NCI-H748 treated with DMSO at 0.1 percent for 48 hours (cell line): ENCODE data around the gene ALDH3B1.
"Not testable (repeated sequence)": the region's sequence is repeated elsewhere in the genome, so short reads cannot be mapped to it uniquely, and the experiment has no call there.

Source experiments
- DNase-seq: peaks from one replicate; lab custom pipeline; 2025; lab: John Stamatoyannopoulos, UW

The ALDH3B1 gene, protein sequence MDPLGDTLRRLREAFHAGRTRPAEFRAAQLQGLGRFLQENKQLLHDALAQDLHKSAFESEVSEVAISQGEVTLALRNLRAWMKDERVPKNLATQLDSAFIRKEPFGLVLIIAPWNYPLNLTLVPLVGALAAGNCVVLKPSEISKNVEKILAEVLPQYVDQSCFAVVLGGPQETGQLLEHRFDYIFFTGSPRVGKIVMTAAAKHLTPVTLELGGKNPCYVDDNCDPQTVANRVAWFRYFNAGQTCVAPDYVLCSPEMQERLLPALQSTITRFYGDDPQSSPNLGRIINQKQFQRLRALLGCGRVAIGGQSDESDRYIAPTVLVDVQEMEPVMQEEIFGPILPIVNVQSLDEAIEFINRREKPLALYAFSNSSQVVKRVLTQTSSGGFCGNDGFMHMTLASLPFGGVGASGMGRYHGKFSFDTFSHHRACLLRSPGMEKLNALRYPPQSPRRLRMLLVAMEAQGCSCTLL

DNA sequence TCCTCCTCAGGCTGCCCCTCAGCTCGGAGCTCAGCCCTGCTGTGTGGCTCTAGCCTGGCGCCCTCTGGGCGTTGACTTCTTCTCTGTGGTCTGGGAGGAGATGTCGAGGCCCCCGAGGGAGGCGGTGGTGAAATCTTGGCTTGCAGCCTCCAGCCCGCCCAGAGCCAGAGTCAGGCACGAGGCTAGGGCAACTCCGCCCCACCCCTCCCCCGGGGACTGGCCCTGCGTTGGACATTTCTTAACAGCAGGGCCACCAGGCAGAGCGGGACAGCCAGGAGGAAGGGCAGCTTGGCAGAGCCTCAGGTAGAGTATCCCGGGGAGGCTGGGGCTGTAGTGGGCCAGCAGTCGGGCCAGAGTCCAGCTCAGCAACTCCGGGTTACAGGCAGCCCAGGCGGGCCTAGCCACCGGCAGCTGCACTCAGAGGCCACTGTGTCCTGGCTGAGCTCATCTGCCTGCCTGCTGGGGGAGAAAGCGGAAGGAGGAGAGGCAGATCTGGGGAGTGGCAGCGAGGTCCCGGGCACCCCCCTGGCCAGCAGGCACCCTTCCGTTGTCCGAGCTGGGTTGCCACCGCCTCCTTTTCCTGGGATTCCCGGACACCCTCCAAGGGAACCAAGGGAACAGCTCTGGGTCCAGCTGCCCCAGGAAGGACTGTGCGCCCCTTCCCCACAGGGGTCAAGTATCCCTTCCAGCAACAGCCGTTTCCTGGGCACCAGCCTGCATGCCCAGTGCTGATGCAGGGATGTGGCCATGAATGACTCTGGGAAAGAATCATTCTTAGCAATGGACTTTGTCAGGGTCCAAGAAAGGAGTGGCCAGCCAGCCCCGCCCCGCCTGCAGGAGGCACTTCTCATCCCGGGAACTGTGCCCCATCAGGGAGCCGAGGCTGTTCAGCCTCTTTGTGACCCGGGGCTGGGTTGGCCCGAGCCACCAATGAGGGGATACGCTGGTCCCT is at the start of gene ALDH3B1:
ALDH3B1 (plus strand) TSS at position 238 of the 952 bp plus-strand sequence. CDS start 4,971 bp downstream, outside the sequence.
- no peak for DNase-seq

- not testable (repeated sequence) for DNase-seq
Observed at GRCh38 chr11:67963217-67963616, 46.9 kb upstream of the ALDH3B1 start.

- DNase-seq = not testable (repeated sequence)
Observed at GRCh38 chr11:67963879-67964278, 46.2 kb upstream of the ALDH3B1 start.

DNA sequence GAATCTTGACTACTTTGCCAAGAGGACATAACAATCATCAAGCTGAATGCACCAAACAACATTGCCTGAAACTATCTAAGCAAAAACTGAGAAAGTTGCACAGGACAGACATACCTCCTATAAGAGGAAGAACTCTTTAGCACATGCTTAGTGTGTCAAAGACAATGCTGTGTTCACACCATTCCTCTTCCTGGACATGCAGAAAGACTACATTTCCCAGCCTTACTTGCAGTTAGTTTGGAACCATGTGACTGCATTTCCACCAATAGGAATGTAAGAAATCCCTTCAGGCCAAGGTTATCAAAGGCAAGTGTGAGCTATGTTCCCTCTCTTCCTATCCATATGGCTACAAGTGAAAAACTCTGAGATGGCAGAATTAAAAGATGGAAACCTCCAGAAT is 45.4 kb upstream of the ALDH3B1 start:
- DNase-seq = not testable (repeated sequence)

DNA sequence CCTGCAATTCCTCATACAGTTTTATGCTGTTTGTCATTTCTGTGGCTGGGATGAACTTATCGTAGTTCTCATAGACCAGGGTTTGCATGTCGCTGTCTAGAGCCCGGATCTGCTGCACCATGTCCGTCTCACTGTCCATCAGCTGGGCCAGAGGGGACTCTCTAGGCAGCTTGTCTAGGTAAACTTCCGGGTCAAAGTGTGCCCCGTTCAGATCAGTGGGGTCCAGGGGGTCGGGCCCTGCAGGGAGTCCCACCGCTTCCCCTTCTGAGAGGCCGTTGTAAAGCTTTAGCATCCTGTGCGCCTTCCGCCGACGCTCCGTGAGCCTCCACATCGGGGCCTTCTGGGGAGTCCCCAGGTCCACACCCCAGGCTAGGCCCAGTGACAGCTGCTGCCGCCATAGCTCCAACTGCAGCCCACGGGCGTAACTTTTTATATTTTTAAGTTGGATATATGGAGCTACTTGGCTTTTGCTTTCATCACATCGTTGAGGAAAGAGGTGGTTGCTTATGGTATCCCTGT is 44.2 kb upstream of the ALDH3B1 start:
- DNase-seq = not testable (repeated sequence)

DNA sequence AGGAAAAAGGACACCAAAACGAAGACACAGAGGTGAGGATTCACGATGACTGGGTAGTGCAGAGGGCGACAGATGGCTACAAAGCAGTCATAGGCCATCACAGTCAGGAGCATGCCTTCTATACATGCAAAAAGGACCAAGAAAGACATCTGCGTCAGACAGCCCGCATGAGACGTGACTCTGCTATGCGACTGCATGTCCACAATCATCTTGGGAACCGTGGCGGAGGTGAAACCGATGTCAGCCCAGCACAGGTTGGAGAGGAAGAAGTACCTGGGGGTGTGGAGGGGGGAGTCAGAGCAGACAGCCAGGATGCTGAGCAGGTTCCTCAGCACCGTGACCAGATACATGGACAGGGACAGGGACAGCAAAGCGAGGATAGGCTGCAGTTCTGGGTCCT is 35.4 kb upstream of the ALDH3B1 start:
- not testable (repeated sequence) for DNase-seq

GRCh38 chr11:67978766-67979418 is 31.2 kb upstream of the ALDH3B1 start:
- DNase-seq = peak; percentile 13

- DNase-seq = not testable (repeated sequence)
Observed at GRCh38 chr11:67981226-67981625, 28.9 kb upstream of the ALDH3B1 start.

- not testable (repeated sequence) for DNase-seq
Observed at GRCh38 chr11:67982255-67982857, 27.8 kb upstream of the ALDH3B1 start.

- no peak for DNase-seq
Observed at GRCh38 chr11:67983951-67984350, 26.2 kb upstream of the ALDH3B1 start.

DNA sequence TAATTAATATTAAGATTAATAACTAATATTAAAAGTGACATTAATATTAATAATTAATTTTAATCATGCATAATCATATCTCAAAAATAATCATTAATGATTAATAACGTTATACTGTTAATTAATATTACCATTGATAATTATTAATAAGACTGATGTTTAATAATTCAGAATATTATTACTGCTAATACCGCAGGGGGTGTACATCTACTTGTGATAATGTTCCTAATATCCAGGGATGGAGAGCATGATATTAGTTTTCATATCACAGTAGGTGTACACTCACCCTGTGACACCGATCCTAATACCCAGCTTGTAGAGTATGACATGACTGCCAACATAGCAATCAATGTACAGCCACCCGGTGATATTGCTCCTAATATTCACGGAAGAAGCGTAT is 24.8 kb upstream of the ALDH3B1 start:
- not testable (repeated sequence) for DNase-seq

DNA sequence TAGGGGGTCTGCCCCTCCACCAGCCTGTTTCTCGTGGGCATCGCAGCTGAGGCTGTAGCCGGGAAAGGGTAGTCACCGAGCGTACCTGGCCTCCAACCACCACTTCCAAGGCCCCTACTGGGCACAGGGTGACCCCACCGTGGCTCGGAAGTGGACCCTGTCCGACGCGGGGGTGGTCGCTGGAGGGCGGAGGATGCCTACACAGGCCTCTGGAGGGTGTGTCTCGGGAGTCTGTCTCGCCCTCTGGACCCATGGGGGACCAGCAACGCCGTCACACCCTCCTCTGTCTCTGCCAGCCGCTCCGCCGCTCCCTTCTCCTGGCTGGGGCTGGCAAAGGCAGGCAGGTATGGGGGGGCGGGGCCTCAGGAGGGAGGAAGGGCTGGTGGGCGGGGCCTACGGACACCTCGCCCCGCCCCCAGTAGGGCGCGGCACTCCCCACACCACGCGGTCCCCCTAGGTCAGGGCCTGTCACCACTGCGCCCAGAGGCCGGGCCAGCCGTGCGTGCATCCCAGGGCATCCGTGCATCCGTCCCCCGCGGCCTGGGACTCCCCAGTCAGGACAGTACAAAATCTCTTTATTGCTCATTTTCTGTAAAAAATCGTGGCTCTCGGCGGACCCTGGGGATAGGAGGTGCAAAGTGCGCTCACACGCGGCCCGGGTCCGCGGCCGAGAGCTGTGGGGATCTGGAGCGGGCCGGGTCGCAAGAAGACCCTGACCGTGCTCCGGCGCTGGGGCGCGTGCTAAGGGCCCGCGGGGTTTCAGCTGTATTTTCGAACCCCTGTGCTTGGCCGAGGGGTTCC is 19.4 kb upstream of the ALDH3B1 start:
- DNase-seq = not testable (repeated sequence)

GRCh38 chr11:67991347-67992121 is 18.6 kb upstream of the ALDH3B1 start:
- DNase-seq = not testable (repeated sequence)

- not testable (repeated sequence) for DNase-seq
Observed at GRCh38 chr11:67993821-67994220, 16.3 kb upstream of the ALDH3B1 start.

GRCh38 chr11:67994387-67994786 is 15.7 kb upstream of the ALDH3B1 start:
- not testable (repeated sequence) for DNase-seq

- DNase-seq = not testable (repeated sequence)
Observed at GRCh38 chr11:67995129-67995528, 15.0 kb upstream of the ALDH3B1 start.

- DNase-seq = not testable (repeated sequence)
Observed at GRCh38 chr11:67995579-67995978, 14.5 kb upstream of the ALDH3B1 start.

- no peak for DNase-seq
Observed at GRCh38 chr11:67996051-67996450, 14.1 kb upstream of the ALDH3B1 start.

- no peak for DNase-seq
Observed at GRCh38 chr11:67996622-67997474, 13.3 kb upstream of the ALDH3B1 start.
